ENCODE results near the gene GJC2. TPM values are rescaled to one million over a fixed set of nuclear protein-coding genes. Genes with fewer than 3 reads are reported as not detected.

Gene GJC2
- total RNA-seq, 1 experiment from 2014 or later: 0.72 TPM

DNA sequence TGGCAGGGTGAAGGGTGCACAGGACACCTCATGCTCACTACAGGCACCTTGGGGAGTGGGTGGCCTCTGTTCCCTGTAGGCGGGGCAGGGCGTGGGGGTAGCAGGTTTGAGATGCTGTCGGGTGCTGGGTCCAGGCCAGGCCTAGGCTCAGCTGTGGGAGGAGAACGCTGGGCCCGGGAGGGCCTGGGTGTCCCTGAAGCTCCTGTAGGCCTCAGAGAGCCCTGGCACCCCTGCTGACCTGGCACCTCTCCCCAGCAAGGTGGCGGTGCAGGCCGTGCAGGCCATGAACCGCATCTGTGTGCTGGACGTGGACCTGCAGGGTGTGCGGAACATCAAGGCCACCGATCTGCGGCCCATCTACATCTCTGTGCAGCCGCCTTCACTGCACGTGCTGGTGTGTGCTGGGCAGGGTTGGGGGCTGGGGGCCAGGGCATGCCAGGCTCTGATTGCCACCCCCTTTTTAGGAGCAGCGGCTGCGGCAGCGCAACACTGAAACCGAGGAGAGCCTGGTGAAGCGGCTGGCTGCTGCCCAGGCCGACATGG, 2.5 kb upstream of the GJC2 start (continued):
- TF ChIP-seq ZNF219 (CRISPR knock-in tag; IDR thresholded peaks at IDR 0.05; ENCODE audit: borderline replicate concordance): no peak
- TF ChIP-seq RELA (CRISPR knock-in tag; IDR thresholded peaks at IDR 0.05; ENCODE audit: borderline replicate concordance): no peak
- TF ChIP-seq, protein P1, sequence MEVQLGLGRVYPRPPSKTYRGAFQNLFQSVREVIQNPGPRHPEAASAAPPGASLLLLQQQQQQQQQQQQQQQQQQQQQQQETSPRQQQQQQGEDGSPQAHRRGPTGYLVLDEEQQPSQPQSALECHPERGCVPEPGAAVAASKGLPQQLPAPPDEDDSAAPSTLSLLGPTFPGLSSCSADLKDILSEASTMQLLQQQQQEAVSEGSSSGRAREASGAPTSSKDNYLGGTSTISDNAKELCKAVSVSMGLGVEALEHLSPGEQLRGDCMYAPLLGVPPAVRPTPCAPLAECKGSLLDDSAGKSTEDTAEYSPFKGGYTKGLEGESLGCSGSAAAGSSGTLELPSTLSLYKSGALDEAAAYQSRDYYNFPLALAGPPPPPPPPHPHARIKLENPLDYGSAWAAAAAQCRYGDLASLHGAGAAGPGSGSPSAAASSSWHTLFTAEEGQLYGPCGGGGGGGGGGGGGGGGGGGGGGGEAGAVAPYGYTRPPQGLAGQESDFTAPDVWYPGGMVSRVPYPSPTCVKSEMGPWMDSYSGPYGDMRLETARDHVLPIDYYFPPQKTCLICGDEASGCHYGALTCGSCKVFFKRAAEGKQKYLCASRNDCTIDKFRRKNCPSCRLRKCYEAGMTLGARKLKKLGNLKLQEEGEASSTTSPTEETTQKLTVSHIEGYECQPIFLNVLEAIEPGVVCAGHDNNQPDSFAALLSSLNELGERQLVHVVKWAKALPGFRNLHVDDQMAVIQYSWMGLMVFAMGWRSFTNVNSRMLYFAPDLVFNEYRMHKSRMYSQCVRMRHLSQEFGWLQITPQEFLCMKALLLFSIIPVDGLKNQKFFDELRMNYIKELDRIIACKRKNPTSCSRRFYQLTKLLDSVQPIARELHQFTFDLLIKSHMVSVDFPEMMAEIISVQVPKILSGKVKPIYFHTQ (CRISPR knock-in tag; IDR thresholded peaks at IDR 0.05): no peak
- no peak for TF ChIP-seq NR3C1 (CRISPR knock-in tag; conservative IDR thresholded peaks at IDR 0.05; ENCODE audit: low read depth)
- no peak for TF ChIP-seq KAT7 (CRISPR knock-in tag; IDR thresholded peaks at IDR 0.05; ENCODE audit: borderline replicate concordance)
- no peak for TF ChIP-seq CREM (CRISPR knock-in tag; IDR thresholded peaks at IDR 0.05)
- no peak for TF ChIP-seq ZNF416 (CRISPR knock-in tag; IDR thresholded peaks at IDR 0.05)
- no peak for TF ChIP-seq MAX (CRISPR knock-in tag; IDR thresholded peaks at IDR 0.05)
- TF ChIP-seq CTCF (IDR thresholded peaks at IDR 0.05): no peak

DNA sequence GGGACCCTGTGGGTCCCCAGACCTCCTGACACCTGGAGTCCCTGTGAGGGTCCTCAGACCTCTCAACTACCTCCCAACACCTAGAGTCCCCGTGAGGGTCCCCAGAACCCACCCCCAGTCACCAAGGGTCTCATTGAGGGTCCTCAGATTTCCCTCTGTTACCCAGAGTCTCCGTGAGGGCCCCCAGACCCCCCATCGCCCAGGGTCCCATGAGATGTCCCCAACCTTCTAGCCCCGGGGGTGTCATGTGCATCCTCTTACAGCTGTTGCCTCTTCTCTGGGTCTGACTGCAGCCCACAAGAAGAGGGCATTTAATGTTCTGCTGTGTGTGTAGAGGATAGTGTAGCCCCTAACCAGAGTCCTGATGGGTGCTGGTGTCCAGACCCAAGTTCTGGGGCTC, 2.0 kb upstream of the GJC2 start:
- H3K27me3 Mint-ChIP-seq (ENCODE audit: low read depth): no peaks in the 10 kb centered on the region
- CTCF ChIA-PET: interaction anchor here (2.4 kb wide), 1 partner anchor 17 kb away, joined by 11 read pairs; no protein-coding TSS in a partner anchor
- H3K4me3 Mint-ChIP-seq: no peak overlapping the region
- no peaks in the 10 kb centered on the region for H3K36me3 Mint-ChIP-seq
- no peak overlapping the region for H3K27ac Mint-ChIP-seq
- no peak for DNase-seq (ENCODE audit: low spot score)
- no peak for ATAC-seq
- H3K4me1 Mint-ChIP-seq: 0 out of 2 replicates have a peak, but pooled peaks cover 2% of the 10 kb centered on the region
- POLR2A ChIA-PET: no interaction called here
- H3K9me3 Mint-ChIP-seq: no peaks in the 10 kb centered on the region
- TF ChIP-seq CBFB (CRISPR knock-in tag; IDR thresholded peaks at IDR 0.05; ENCODE audit: low read depth): no peak
- TF ChIP-seq TEAD1 (CRISPR knock-in tag; IDR thresholded peaks at IDR 0.05): no peak
- no peak for TF ChIP-seq ZNF121 (CRISPR knock-in tag; IDR thresholded peaks at IDR 0.05)
- no peak for TF ChIP-seq KAT7 (CRISPR knock-in tag; IDR thresholded peaks at IDR 0.05; ENCODE audit: borderline replicate concordance)
- no peak for TF ChIP-seq HMGA2 (CRISPR knock-in tag; IDR thresholded peaks at IDR 0.05)
- no peak for TF ChIP-seq NFYB (CRISPR knock-in tag; conservative IDR thresholded peaks at IDR 0.05; ENCODE audit: low read depth)
- TF ChIP-seq ATF2 (CRISPR knock-in tag; IDR thresholded peaks at IDR 0.05; ENCODE audit: borderline replicate concordance, low read depth): no peak
- no peak for TF ChIP-seq ZMAT4 (CRISPR knock-in tag; IDR thresholded peaks at IDR 0.05)
- TF ChIP-seq SMAD4 (CRISPR knock-in tag; IDR thresholded peaks at IDR 0.05): no peak
- TF ChIP-seq IRF1 (CRISPR knock-in tag; IDR thresholded peaks at IDR 0.05): no peak
- TF ChIP-seq ZNF281 (CRISPR knock-in tag; IDR thresholded peaks at IDR 0.05): no peak
- TF ChIP-seq RELA (CRISPR knock-in tag; IDR thresholded peaks at IDR 0.05; ENCODE audit: borderline replicate concordance): no peak
- TF ChIP-seq, protein P2, sequence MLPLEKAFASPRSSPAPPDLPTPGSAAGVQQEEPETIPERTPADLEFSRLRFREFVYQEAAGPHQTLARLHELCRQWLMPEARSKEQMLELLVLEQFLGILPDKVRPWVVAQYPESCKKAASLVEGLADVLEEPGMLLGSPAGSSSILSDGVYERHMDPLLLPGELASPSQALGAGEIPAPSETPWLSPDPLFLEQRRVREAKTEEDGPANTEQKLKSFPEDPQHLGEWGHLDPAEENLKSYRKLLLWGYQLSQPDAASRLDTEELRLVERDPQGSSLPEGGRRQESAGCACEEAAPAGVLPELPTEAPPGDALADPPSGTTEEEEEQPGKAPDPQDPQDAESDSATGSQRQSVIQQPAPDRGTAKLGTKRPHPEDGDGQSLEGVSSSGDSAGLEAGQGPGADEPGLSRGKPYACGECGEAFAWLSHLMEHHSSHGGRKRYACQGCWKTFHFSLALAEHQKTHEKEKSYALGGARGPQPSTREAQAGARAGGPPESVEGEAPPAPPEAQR (CRISPR knock-in tag; IDR thresholded peaks at IDR 0.05): no peak
- TF ChIP-seq ZNF425 (CRISPR knock-in tag; conservative IDR thresholded peaks at IDR 0.05): no peak
- TF ChIP-seq TP53 (CRISPR knock-in tag; IDR thresholded peaks at IDR 0.05): no peak
